NOMO-1 (cell line): ENCODE data around the gene RAB11FIP4.

ENCODE experiments used
- DNase-seq, 2 experiments: peaks; one replicate each; lab custom pipeline; 2025; ENCODE audit not compliant: unreplicated experiment in 2 of 2; lab: John Stamatoyannopoulos, UW

RAB11FIP4 gene

DNA sequence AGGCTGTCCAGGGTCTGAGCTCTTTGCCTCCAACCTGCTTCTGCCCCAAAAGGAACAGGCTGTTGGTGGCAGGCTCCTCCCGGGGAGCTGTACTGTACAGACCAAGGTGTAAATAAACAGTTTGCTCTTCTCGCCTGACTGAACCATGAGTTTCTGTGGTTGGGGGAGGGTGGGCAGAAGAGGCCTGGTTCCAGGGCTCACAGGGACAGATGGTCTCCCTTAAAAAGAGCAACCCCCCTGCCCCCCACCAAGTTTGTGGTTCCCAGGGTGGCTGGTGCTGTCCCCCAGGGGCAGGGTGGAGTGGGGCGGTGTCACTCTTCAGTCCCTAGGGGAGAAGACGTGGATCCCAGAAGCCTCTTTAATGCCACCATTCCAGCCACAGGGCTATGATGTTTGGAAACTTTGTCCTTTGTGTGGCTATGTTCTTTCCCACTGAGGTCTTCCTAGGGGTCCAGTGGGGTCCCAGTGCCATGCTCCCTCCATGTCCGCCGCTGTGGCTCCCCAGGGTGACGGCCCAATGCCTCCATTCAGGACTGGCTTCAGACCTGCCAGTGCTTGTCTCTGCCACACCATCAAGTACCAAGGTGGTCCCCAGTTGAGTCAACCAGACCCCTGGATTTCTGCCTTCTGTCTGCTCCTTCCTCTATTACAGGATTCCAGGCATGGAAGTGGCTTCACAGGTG, 146.7 kb downstream of the RAB11FIP4 start:
- no peak for DNase-seq

DNA sequence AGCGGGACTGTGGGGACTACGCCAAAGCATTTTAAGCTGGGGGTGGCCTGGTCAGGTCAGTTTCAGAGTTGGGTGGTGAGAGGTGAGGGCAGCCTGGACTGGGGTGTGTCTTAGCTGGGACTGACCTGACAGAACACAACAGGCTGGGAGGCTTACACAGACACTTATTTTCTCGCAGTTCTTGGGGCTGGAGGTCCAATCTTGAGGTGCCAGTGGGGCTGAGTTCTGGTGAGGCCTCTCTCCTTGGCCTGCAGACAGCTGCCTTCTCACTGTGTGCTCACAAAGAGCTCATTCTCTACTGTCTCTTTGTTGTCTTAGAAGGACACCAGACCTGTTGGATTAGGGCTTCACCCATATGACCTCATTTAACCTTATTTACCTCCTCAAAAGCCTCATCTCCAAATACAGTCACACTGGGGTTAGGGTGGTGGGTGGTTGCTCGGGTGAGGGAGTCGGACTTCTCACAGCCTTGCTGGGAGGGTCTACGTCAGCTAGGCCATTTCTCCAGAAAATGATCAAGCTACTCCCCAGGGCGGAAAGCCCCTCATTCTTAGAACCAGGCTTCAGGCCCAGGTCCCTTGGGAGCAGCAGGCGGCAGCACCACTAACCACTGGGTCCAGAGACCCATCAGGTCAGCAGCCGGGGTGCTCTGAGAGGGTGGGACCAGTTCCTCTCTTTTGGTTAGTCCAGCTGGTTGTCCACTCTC, 149.3 kb downstream of the RAB11FIP4 start:
- no peak for DNase-seq

DNA sequence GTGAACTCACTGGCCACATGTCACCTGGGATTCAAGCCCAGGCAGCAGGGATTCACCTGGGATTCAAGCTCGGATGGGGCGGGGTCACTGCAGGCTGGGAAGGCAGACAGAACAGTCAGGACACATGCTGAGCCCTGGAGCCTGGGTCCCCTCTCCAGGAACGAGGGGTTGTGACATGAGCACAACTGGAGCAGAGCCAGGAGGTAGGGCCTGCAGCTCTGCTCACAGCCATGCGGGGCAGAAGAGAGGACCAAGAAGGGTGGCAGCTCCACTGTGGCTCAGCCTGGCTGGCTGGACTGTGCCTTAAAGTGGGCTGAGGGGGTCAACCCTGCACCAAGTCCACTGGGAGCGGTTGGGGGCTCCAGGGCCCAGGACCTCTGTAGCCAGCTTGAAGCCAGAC, 150.1 kb downstream of the RAB11FIP4 start:
- DNase-seq, result peak in 1 of 2 experiments; percentile 37

DNA sequence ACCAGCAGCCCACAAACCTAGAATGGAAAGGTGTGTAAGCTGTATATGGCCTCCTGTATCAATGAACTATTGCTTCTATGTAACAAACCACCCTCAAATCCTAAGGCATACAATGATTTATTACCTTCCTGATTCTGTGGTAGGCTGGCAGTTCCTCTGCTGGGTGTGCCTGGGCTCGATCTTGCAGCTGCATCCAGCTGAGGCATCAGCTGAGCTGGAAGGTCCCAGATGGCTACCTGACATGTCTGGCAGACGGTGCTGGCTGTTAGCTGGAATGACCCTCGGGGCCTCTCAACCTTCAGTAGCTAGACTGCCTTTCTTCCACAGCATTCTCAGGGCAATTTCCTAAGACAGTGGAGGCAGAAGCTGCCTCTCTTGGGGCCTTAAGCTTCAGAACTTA, 152.7 kb downstream of the RAB11FIP4 start:
- DNase-seq, result peak; percentile 87 to 89

DNA sequence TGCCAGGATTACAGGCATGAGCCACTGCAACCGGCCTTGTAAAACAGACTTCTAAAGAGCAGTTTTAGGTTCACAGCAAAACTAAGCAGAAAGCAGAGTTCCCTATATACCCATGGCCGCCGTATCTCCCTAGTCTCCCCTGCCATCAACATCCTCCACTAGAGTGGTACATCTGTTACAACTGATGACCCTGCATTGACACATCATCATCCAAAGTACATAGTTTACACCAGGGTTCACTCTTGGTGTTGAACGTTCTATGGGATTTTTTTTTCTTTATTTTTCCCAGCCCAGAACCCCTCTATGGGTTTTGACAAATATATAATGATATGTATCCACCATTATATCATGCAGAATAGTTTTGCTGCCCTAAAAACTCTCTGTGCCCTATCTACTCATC, 155.2 kb downstream of the RAB11FIP4 start:
- DNase-seq, result no peak

DNA sequence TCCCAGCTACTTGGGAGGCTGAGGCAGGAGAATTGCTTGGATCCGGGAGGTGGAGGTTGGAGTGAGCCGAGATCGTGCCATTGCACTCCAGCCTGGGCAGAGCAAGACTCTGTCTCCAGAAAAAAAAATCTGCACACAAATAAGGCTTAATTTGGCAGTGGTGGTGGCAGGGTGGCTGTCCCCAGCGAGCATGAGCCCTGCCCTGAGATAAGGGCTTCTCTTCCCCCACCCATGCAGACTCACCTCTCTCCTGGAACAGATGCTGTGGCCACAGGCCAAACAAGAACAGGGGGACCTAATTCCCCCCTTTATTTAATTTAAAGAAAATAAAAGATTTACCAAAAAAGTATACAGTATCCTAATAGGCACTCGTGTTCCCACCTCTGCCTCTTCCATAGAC, 157.2 kb downstream of the RAB11FIP4 start:
- DNase-seq, result no peak

DNA sequence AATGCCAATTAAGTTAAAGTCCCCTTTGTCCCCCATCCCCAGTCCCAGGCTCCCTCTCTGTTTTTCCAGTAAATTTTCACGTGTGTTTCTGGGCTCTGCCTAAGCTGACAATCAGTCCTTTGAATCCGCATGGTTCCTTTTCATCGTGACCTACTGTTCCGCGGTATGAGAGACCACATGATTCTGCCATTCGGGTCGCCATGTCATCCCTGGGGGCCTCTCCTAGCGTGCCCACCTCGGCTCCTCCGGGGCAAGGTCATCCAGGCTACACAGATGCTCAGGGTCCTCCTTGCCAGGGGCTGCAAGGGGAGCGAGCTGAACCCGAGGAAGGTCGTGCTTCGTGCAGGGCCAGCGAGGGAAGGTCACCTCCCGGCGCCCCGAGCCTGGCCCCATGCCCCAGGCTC, 157.6 kb downstream of the RAB11FIP4 start:
- DNase-seq, result peak in 1 of 2 experiments; percentile 16

DNA sequence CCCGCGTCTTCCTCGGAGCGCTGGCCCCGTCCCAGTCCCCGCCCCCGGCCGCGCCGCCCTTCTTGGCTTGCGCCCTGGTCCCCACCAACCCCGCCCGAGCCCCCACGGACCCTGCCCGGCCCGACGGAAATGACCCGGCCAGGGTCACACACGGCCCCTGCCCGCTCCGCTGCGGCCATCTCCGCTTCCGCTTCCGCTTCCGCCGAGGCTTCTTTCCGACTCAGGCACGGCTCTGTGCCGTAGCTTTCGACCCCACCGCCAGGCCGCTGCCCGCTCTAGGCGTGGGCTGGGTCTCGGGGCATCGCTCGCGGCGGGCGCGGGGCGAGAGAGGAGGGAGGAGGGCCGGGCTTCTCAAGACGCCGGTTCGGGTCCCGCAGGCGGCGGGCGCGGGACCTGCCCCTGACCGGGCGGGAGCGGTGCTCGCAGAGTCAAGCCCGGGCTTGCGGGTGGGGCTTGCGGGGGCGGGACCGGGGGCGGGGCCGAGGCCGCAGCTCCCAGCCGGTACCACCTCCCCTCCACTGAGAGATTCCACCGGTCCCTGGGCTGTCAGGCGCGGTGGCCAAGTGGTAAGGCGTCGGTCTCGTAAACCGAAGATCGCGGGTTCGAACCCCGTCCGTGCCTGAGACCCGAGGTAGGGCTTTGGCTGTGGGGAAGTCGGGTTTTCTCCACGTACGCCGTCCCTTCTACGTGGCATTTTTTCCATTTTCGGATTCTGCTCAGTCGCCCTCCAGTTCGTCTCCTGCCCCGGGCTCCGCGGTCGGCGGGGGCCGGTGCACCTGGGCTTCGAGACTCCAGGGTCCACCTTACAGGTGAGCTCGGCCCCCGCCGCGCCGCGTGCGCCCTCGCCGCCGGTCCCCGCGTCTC, 158.3 kb downstream of the RAB11FIP4 start:
- DNase-seq, result peak; percentile 86 to 87

DNA sequence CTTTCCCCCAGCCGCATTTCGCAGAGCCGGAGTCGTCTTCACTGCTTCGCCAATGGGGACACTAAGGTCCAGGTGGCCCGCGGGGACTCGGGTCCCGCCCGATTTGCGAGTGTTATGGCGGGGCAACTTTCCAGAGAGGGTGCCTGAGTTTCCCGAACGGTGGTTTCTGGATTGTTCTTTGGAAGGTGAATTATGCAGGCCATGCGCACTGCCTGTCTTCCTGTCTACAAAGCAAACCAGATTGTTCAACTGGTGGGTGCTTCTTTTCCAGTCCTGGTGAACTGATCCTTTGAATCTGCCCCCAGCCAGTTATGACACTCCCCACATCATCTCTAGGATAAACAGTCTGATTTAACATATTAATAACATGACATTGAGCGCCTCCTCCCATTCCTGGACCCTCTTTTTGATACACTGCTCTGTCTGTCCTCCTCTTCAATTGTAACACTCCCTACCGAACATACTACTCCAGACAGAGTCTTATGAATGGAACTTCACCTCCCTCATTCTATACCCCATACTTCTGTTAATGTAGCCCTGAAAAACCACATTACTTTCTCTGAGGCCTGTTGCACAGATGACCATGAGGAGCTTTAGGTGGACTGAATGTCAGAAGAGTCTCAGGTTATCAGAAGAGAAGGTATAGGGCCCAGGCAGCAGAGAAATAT, 159.0 kb downstream of the RAB11FIP4 start:
- peak; percentile 7 to 46 for DNase-seq

DNA sequence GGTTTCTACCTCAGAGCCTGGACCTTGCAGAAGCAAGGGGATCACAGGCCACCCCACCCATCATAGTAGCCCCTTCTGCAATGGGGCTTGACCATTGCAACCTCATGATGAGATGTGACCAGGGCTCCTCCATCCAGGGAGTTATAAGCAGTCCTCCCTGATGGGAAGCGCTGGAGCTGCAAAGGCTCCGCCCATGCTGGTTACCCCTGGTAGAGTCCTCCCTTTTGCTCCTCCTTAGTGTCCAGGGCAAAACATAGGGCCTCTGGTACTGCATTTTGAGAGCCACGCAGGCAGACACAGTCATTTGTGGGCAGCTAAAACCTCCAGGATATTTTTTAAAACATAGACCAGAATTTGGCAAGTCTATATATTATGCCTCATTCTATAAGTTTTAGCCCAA, 161.1 kb downstream of the RAB11FIP4 start:
- DNase-seq, result no peak

DNA sequence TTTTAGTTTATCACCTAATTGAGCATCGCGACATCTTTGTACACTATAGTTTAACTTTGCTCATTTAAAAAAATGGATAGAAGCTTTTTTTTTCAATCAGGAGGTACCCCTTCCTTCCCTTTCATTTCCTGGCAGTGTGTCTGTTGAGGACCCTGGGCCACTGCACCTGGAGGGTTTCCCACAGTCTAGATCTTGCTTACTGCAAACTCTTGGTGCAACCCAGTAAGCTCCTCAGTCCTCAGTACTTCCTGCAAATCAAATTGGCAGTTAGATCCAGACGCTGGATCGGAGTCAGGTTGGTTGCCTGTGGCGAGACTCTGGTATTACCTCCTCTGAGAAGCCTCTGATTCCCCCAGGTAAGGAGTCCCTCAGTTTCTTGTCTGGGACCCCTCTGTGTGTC, 162.0 kb downstream of the RAB11FIP4 start:
- no peak for DNase-seq

DNA sequence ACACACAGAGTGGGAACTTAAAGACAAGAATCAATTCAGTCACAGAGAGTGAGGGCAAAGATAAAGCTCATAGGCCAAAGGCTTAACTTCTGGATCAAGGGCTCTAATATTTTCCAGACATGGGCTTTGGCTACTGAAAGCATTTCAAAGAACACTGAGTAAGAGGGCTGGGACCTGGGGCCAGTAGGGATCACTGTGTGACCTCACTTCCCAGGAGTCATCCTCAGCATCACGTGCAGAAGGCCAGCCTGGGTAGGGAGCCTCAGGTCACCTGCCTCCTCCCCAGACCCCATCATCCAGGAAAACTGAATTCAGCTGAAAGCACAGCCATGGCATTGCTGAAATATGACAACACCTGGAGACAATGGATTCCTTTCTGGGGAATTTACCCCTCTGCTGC, 163.5 kb downstream of the RAB11FIP4 start:
- DNase-seq, result no peak

DNA sequence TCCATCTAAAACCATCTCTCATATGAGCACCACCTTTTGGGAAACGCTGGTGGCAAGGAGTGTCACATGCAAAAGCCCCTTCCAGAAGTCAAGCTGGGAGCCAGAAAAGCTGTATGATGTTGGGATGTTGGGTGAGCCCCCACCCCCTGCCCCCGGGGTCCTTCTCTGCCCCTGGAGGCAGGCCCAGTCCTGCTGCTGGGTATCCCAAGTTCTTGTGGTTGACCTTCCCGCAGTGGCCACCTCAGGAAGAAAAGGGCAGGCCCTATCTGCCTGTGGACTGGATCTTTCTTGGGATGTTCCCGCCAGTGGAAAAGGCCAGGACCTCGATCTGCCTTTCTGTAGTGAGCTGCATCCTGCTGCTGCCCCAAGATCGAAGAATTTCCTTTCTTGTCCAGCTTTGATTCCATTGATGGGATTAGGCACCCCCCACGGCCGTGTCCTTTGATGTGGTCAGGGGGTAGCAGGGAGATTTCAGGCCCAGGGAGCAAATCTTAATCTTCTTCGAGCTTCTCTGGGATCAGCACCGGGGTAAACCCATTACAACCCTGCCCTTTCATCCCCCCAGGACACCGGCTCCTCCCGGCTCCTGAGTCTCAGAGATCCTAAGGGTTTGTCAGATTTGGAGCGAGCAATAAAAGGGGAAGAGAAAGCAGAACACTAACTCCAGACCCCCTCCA, 165.6 kb downstream of the RAB11FIP4 start:
- DNase-seq, result no peak

DNA sequence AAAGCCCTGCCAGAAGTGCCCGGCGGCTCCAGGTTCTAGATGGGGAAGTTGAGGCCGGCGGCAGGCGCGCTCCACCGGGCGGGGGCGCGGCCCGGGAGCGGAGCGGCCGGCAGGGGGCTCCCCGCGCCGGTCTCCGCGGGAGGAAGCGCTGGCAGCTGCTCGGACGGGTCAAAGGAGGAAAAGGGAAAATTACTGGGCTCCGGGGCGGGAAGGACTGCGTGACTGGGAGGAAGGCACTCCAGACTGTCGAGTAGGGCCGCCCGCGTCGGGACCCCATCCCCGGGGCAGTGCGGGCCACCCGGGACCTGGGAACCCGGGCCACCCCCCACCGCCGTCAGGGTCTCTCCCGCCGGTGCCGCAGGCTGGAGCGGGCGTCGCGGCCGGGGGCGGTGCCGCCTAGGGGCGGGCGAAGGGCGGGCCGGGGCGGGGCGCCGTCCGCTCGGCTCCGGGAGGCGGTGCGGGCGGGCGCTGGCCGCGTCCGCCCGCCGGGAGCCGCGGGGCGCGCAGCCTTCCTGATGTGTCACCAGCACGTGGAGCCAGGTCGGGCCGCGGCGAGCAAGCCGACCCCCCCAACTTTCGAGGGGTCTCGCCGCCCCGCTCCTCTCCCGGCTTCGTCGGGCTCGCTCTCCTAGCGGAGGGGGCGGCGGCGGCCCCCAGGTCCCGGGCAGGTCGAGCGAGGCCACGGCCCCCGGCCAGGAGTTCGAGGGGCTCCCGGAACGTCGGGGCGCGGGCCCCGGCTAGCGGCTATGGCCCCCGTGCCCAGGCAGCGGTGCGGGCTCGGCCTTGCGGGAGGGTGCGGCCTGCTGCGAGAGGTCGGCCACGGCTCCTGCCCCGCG, 167.5 kb downstream of the RAB11FIP4 start:
- DNase-seq, result peak; percentile 71 to 74

DNA sequence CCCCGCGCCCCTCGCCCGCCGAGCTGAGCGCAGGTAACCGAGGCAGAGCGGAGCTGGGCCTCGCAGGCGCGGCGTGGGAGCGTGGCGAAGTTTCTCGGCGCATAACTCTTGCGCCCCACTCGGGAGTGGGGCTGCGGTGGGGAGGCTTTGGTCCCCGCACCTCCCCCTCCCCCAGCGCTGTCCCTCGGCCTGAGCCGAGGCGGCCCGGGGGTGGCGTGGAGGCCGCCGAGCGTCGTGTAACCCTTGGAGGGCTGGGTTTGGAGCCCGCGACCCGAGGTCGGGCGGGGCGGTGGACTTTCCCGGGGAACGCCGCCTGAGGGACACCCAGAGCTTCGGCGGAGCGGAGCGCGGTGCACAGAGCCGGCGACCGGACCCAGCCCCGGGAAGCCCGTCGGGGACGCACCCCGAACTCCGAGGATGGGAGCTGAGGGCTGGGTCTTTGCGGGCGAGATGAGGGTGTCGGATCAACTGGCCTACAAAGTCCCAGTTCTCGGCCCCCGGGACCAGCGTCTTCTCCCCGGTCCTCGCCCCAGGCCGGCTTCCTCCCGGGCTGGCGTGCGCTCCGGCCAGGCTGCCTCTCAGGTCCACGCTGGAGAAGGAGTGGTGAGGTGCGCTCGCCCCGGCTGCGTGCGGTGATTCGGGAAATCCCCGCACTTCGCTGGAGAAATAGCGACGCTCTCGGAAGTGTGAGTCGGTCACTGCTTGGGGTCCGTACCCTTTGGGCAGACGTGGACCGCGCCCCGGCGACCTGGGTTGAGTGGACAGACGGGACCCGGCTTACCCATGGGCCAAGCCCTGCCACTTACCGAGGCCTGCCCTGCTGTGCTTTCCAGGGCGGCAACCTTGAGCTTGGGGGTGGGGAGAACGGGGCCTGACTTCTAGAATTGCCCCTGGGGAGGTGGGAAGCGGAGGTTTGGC, 168.4 kb downstream of the RAB11FIP4 start:
- DNase-seq, result no peak

DNA sequence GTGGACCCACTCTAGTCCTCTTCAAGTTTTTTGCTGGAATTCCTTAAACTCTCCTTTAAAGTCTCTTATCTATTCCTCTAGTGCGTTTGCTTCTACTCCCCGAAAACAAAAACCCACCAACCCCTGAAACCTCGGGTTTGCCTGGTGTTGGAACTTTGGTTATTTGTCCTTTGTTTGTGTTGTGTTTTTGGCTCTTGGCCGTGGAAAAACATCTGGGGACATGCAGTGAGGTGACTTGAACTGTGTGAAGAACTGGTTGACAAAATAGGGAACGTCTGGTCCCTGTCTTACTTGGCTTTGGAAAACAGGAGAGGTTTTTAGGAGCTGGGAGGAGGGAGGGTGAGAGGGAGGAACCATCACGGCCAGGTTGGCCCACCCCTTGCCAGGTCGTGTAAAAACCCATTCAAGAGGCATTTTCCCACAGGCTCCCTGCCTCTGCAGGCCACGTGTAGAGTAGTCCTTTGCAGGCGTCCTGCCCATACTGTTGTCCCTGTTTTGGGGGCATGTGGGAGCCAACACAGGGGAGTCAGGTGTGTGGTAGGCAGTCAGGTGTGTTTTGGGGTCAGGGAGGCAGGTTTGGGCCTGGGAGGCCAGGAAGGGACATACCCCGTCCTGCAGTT, 169.3 kb downstream of the RAB11FIP4 start:
- no peak for DNase-seq

DNA sequence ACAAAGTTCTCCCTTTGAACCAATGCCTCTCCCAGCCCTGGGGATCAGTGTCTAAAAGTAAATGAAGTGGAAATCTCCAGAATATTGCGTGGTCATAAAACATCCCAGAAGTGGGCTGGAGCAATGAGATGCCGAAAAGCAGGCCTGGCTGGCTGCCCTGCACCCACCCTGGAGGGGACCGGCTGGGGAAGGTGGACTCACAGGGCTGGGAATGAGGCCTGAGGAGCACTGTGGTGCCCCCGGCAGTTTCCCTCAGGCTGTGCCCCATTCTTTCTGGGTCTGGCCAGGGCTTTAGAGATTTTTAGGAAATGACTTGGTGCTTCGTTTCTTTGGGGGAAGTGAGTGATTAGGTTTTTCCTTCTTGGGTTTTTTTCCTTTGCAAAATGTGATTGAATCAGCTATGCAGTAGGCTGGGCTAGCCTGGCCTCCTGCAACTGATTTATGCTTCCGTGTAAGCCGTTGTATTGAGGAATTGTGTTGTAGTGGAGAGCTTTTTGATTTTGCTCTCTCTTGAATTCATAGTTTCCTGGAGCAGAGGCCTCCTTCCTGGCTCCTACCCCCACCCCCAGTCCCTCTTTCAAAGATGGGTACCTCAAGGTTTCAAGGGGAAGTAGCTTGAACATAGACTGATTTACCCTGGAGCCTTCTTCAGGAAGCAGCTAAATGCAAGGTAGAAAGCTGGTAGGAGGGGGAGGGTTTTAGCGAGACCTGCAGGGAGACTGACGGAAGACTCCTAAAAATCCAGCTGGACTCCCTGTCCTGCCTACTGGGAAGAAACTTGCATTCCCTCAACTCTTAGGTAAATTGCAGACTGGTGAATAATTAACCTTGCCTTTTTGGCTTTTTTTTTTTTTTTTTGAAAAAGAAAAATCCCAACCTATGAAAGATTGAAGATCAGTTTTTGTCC, 170.2 kb downstream of the RAB11FIP4 start:
- DNase-seq, result peak; percentile 58 to 59
